Measurements from ENCODE around the gene KRT4. TPM values are rescaled to one million over a fixed set of nuclear protein-coding genes. Genes with fewer than 3 reads are reported as not detected.
"Not testable (repeated sequence)": the region's sequence is repeated elsewhere in the genome, so short reads cannot be mapped to it uniquely, and the experiment has no call there.

KRT4 gene
- total RNA-seq, 1 experiment from 2014 or later: 20.7 TPM

- no peaks in the 10 kb centered on the region for H4K20me1 ChIP-seq (ENCODE audit: low read length)
- H3K9me3 ChIP-seq (ENCODE audit: low read length): no peaks in the 10 kb centered on the region
- ChIA-PET POLR2A (ENCODE audit: unreplicated experiment) (no interaction called here), CTCF (no interaction called here)
- TF ChIP-seq EZH2 (IDR thresholded peaks at IDR 0.05; ENCODE audit: low read length, unreplicated experiment): no peak
- H3F3A ChIP-seq (ENCODE audit: low read length, unreplicated experiment): no peaks in the 10 kb centered on the region
- H3K4me1 ChIP-seq (ENCODE audit: insufficient read depth, low read length): peaks cover 23% of the 10 kb centered on the region
- H3K9ac ChIP-seq (ENCODE audit: low read length): no peak overlapping the region
- no peaks in the 10 kb centered on the region for H3K27me3 ChIP-seq (ENCODE audit: low read length)
- DNase-seq (no peak), ATAC-seq (no peak)
- H3K27ac ChIP-seq (ENCODE audit: low read length): no peak overlapping the region
- H3K4me3 ChIP-seq (ENCODE audit: low read length): no peak overlapping the region
- H3K9me2 ChIP-seq (replicated peaks; ENCODE audit: low read length): no peaks in the 10 kb centered on the region
- H3K79me2 ChIP-seq (ENCODE audit: low read length): no peaks in the 10 kb centered on the region
- H3K4me2 ChIP-seq (ENCODE audit: low read length): no peak overlapping the region
- H3K36me3 ChIP-seq (ENCODE audit: low read depth, low read length): no peaks in the 10 kb centered on the region
- no peak overlapping the region for H2AFZ ChIP-seq (ENCODE audit: low read length)
- intact Hi-C loops (cut with micrococcal nuclease): no loop called here
- BruUV-seq (replicated peaks): no TSS peak
Observed at GRCh38 chr12:52861511-52861910, 47.6 kb upstream of the KRT4 start.

GRCh38 chr12:52860102-52860823, 46.3 kb upstream of the KRT4 start:
- peak overlapping the region; percentile 16; the same call in 1 of the 2 replicates for H3K4me2 ChIP-seq (ENCODE audit: low read length)
- H3K9me2 ChIP-seq (replicated peaks; ENCODE audit: low read length): no peaks in the 10 kb centered on the region
- no peak overlapping the region for H2AFZ ChIP-seq (ENCODE audit: low read length)
- 0 out of 2 replicates have a peak, but pooled peaks have one; percentile 31 for ATAC-seq
- no peaks in the 10 kb centered on the region for H3K36me3 ChIP-seq (ENCODE audit: low read depth, low read length)
- ChIA-PET CTCF (interaction anchor here (0.8 kb wide), 1 partner anchor 705 kb away, joined by 3 read pairs; no protein-coding TSS in a partner anchor), POLR2A (ENCODE audit: unreplicated experiment) (interaction anchor here (0.6 kb wide), 1 partner anchor 595 kb away, joined by 3 read pairs; no protein-coding TSS in a partner anchor)
- H3K4me3 ChIP-seq (ENCODE audit: low read length): no peak overlapping the region
- peaks cover 23% of the 10 kb centered on the region for H3K4me1 ChIP-seq (ENCODE audit: insufficient read depth, low read length)
- intact Hi-C loops (cut with micrococcal nuclease): no loop called here
- BruUV-seq (replicated peaks): no TSS peak
- H3K79me2 ChIP-seq (ENCODE audit: low read length): no peaks in the 10 kb centered on the region
- peak; percentile 76 for DNase-seq
- no peaks in the 10 kb centered on the region for H3K27me3 ChIP-seq (ENCODE audit: low read length)
- no peaks in the 10 kb centered on the region for H3F3A ChIP-seq (ENCODE audit: low read length, unreplicated experiment)
- TF ChIP-seq EZH2phosphoT487 (IDR thresholded peaks at IDR 0.05; ENCODE audit: borderline replicate concordance, low read length) (no peak), EZH2 (IDR thresholded peaks at IDR 0.05; ENCODE audit: low read length, unreplicated experiment) (no peak)
- peak overlapping the region; percentile 42 for H3K27ac ChIP-seq (ENCODE audit: low read length)
- H3K9ac ChIP-seq (ENCODE audit: low read length): no peak overlapping the region
- no peaks in the 10 kb centered on the region for H4K20me1 ChIP-seq (ENCODE audit: low read length)
- no peaks in the 10 kb centered on the region for H3K9me3 ChIP-seq (ENCODE audit: low read length)

- Histone ChIP-seq H3K4me1 (ENCODE audit: insufficient read depth, low read length) (peaks cover 23% of the 10 kb centered on the region), H3K79me2 (ENCODE audit: low read length) (no peaks in the 10 kb centered on the region), H3K27ac (ENCODE audit: low read length) (peak overlapping the region; percentile 45), H4K20me1 (ENCODE audit: low read length) (no peaks in the 10 kb centered on the region), H3K4me3 (ENCODE audit: low read length) (no peak overlapping the region), H3K9ac (ENCODE audit: low read length) (no peak overlapping the region), H3K36me3 (ENCODE audit: low read depth, low read length) (no peaks in the 10 kb centered on the region), H3K9me3 (ENCODE audit: low read length) (no peaks in the 10 kb centered on the region), H3K27me3 (ENCODE audit: low read length) (no peaks in the 10 kb centered on the region), H3F3A (ENCODE audit: low read length, unreplicated experiment) (no peaks in the 10 kb centered on the region), H2AFZ (ENCODE audit: low read length) (no peak overlapping the region), H3K4me2 (ENCODE audit: low read length) (peak overlapping the region; percentile 32), H3K9me2 (replicated peaks; ENCODE audit: low read length) (no peaks in the 10 kb centered on the region)
- BruUV-seq (replicated peaks): no TSS peak
- ChIA-PET POLR2A (ENCODE audit: unreplicated experiment) (no interaction called here), CTCF (no interaction called here)
- intact Hi-C loops (cut with micrococcal nuclease): no loop called here
- DNase-seq: peak; percentile 78
- no peak for ATAC-seq
- no peak for TF ChIP-seq EZH2phosphoT487 (IDR thresholded peaks at IDR 0.05; ENCODE audit: borderline replicate concordance, low read length)
Observed at GRCh38 chr12:52857500-52857899, 43.6 kb upstream of the KRT4 start.

GRCh38 chr12:52856787-52857186, 42.9 kb upstream of the KRT4 start:
- Histone ChIP-seq H3K4me3 (ENCODE audit: low read length) (no peak overlapping the region), H2AFZ (ENCODE audit: low read length) (no peak overlapping the region), H3F3A (ENCODE audit: low read length, unreplicated experiment) (no peaks in the 10 kb centered on the region), H3K9me3 (ENCODE audit: low read length) (no peaks in the 10 kb centered on the region), H3K36me3 (ENCODE audit: low read depth, low read length) (no peaks in the 10 kb centered on the region), H3K9me2 (replicated peaks; ENCODE audit: low read length) (no peaks in the 10 kb centered on the region), H3K79me2 (ENCODE audit: low read length) (no peaks in the 10 kb centered on the region), H3K4me2 (ENCODE audit: low read length) (no peak overlapping the region), H3K27ac (ENCODE audit: low read length) (peak overlapping the region; percentile 45; the same call in 1 of the 2 replicates), H3K4me1 (ENCODE audit: insufficient read depth, low read length) (peaks cover 23% of the 10 kb centered on the region), H3K9ac (ENCODE audit: low read length) (no peak overlapping the region), H4K20me1 (ENCODE audit: low read length) (no peaks in the 10 kb centered on the region), H3K27me3 (ENCODE audit: low read length) (no peaks in the 10 kb centered on the region)
- ATAC-seq (no peak), DNase-seq (no peak)
- TF ChIP-seq CTCF (conservative IDR thresholded peaks at IDR 0.05; ENCODE audit: low read depth, low read length) (no peak), EZH2 (IDR thresholded peaks at IDR 0.05; ENCODE audit: low read length, unreplicated experiment) (no peak), EZH2phosphoT487 (IDR thresholded peaks at IDR 0.05; ENCODE audit: borderline replicate concordance, low read length) (no peak)
- intact Hi-C loops (cut with micrococcal nuclease): no loop called here
- ChIA-PET POLR2A (ENCODE audit: unreplicated experiment) (no interaction called here), CTCF (no interaction called here)
- BruUV-seq (replicated peaks): no TSS peak

- ATAC-seq; H2AFZ ChIP-seq (ENCODE audit: low read length); H3K79me2 ChIP-seq (ENCODE audit: low read length); CTCF ChIA-PET; H3K4me3 ChIP-seq (ENCODE audit: low read length); POLR2A ChIA-PET (ENCODE audit: unreplicated experiment); H3K36me3 ChIP-seq (ENCODE audit: low read depth, low read length); DNase-seq; H3K9me2 ChIP-seq (replicated peaks; ENCODE audit: low read length); intact Hi-C loops (cut with micrococcal nuclease); H3F3A ChIP-seq (ENCODE audit: low read length, unreplicated experiment); BruUV-seq (replicated peaks); H3K4me2 ChIP-seq (ENCODE audit: low read length); H4K20me1 ChIP-seq (ENCODE audit: low read length); H3K27me3 ChIP-seq (ENCODE audit: low read length); H3K27ac ChIP-seq (ENCODE audit: low read length); H3K9me3 ChIP-seq (ENCODE audit: low read length); H3K9ac ChIP-seq (ENCODE audit: low read length): not testable (repeated sequence)
- H3K4me1 ChIP-seq (ENCODE audit: insufficient read depth, low read length): peaks cover 23% of the 10 kb centered on the region
Observed at GRCh38 chr12:52856077-52856476, 42.2 kb upstream of the KRT4 start.
